ENCODE measurements around the gene PUM1.

The PUM1 gene

DNA sequence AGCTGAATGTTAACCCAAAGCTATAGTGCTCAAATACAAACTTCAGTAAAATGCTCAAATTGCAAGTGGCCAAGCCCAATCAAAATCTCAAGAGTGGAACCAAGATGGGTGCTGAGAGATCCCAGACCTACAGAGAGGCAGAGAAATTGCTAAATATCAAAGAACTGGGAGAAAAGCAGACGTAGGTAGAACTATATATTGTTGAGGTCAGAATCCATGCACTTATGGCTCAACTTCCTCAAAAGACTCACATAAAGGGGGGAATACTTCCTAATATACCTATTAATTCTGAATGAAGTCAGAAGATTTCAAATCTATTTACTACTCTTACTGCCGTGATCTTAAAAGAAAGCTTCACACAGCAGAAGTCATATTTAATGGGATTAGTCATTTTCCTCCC lies 65.2 kb downstream of the PUM1 start:
- DNase-seq (ENCODE audit: low spot score): no peak
- TF ChIP-seq CTCF (IDR thresholded peaks at IDR 0.05; ENCODE audit: extremely low read depth, missing control alignments): no peak

- TF ChIP-seq CTCF (IDR thresholded peaks at IDR 0.05; ENCODE audit: extremely low read depth, missing control alignments): no peak
- no peak for DNase-seq (ENCODE audit: low spot score)
Measured at GRCh38 chr1:30998887-30999286, 66.6 kb downstream of the PUM1 start.

DNA sequence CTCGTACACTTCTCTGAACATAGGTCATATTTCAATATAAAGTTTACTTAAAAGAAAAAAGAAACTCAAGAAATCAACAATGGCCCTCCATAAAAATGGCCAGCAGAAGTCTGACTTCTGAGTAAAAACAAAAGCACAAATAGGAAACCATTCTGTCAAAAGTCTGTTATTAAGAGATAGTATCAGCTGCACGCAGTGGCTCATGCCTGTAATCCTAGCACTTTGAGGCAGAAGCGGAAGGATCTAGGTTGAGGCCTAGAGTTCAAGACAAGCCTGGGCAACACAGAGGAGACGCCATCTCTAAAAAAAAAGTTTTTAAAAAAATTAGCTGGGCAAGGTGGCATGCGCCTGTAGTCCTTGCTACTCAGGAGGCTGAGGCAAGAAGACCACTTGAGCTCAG lies 67.3 kb downstream of the PUM1 start:
- no peak for TF ChIP-seq CTCF (IDR thresholded peaks at IDR 0.05; ENCODE audit: extremely low read depth, missing control alignments)
- no peak for DNase-seq (ENCODE audit: low spot score)

DNA sequence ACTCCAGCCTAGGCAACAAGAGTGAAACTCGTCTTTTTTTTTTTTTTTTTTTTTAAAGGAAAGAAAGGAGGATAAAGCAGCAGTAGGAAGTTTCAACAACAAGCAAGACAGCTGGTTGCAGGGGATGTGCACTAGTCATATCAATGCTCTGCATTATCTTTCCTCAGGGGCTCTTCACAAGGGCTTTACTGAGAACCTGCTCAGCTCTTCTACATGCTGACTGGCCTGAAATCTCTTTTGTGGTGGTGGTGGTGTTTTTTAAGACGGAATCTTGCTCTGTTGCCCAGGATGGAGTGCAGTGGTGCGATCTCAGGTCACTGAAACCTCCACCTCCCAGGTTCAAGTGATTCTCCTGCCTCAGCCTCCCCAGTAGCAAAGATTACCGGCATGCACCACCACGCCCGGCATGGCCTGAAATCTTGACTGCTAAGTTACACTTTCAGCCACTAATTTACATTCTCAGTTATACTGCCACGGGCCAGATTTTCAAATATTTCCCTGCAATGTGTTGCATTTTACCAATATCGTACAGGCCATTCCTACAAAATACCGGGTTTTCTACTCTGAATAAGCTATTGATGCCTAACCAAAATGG lies 68.0 kb downstream of the PUM1 start:
- no peak for DNase-seq (ENCODE audit: low spot score)
- no peak for TF ChIP-seq CTCF (IDR thresholded peaks at IDR 0.05; ENCODE audit: extremely low read depth, missing control alignments)

- TF ChIP-seq CTCF (IDR thresholded peaks at IDR 0.05; ENCODE audit: extremely low read depth, missing control alignments): no peak
- no peak for DNase-seq (ENCODE audit: low spot score)
Measured at GRCh38 chr1:30995990-30996612, 69.4 kb downstream of the PUM1 start.

- no peak for TF ChIP-seq CTCF (IDR thresholded peaks at IDR 0.05; ENCODE audit: extremely low read depth, missing control alignments)
- no peak for DNase-seq (ENCODE audit: low spot score)
Measured at GRCh38 chr1:30991862-30992606, 73.5 kb downstream of the PUM1 start.

GRCh38 chr1:30990591-30990990 lies 74.9 kb downstream of the PUM1 start:
- no peak for TF ChIP-seq CTCF (IDR thresholded peaks at IDR 0.05; ENCODE audit: extremely low read depth, missing control alignments)
- DNase-seq (ENCODE audit: low spot score): no peak
